HG03159 (cell line): ENCODE measurements around the gene MYO1E.
"Not testable (repeated sequence)": the region's sequence is repeated elsewhere in the genome, so short reads cannot be mapped to it uniquely, and the experiment has no call there.

Experiments
- ATAC-seq: cut with Tn5 transposase; IDR thresholded peaks from one replicate; pipeline ENCODE4 v1.9.1; 2021; ENCODE audit warnings: mild to moderate bottlenecking, moderate library complexity; ENCODE audit not compliant: unreplicated experiment

Gene MYO1E

DNA sequence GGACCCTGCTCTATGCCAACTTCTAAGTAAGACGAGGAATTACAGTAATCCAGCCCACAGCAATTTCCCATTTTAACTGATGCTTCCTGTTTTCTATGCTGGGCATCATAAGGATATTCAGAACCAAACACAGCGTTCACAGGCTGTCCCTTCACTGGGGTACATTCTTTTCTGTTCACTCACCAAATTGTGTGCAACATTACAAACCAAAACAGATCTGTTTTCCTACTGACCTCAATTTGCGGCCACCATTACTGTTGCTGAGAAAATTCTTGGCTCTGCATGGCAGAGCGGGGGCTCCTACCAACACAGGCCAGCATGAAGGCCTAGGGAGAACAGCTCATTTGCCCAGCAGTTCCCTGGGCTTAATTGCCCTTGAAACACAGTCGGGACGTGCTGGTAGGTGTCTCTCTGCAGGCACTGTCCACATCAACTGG is 76.5 kb downstream of the MYO1E start:
- no peak for ATAC-seq

GRCh38 chr15:59295261-59296001 is 77.2 kb downstream of the MYO1E start:
- no peak for ATAC-seq

DNA sequence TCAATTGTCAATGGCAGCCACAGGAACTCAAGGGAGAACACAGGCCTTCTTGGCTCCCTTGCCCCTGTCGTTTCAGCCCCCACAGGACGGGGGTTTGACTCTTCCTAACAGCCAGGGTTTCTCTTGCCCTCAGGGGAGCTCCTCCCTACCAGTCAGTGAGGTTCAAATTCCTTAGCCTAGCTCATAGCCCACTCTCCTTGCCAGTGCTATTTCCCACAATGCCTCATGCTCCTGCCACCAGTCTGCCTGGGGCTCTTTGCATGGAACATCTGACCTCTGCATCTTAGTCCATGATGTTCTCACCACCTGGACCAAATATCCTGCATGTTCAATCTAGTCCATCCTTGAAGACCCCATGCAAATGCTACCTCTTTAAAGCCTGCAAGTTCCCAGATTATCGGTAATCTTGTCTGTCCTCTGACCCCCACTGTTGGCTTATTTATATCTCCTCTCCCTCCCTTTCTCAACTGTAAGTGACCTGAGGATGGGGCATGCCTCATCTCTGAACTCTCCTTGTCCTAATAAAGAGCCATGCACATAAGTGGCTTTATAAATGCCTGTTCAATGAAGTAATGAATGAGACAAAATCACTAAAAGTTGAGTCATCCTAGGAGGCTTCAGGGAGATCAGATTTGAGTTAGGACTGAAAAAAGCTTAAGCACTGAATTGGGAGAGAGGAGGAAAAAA is 78.0 kb downstream of the MYO1E start:
- no peak for ATAC-seq

GRCh38 chr15:59292442-59293151 is 80.1 kb downstream of the MYO1E start:
- ATAC-seq, result no peak

GRCh38 chr15:59291213-59291549 is 81.5 kb downstream of the MYO1E start:
- no peak for ATAC-seq

- ATAC-seq, result peak; percentile 60
Observed at GRCh38 chr15:59290295-59291212, 82.1 kb downstream of the MYO1E start.

DNA sequence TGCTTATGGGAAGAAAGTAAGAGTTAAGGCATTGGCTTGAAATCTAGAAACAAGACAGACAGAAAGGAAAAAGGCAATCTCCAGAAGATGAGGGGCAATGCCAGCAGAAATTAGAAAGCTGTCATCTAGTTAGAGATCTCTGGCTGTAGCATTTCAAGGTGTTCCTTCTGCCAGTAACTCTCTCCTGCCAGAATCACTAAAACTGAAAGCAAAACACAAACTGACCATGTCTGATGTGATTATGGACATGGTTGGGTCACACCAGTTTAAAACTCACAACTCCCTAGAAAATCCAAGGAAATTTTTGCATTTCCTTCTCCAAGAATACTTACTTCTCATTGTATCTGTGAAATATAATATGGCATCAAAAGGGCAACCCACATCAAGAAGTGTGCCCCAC is 83.1 kb downstream of the MYO1E start:
- ATAC-seq, result no peak

DNA sequence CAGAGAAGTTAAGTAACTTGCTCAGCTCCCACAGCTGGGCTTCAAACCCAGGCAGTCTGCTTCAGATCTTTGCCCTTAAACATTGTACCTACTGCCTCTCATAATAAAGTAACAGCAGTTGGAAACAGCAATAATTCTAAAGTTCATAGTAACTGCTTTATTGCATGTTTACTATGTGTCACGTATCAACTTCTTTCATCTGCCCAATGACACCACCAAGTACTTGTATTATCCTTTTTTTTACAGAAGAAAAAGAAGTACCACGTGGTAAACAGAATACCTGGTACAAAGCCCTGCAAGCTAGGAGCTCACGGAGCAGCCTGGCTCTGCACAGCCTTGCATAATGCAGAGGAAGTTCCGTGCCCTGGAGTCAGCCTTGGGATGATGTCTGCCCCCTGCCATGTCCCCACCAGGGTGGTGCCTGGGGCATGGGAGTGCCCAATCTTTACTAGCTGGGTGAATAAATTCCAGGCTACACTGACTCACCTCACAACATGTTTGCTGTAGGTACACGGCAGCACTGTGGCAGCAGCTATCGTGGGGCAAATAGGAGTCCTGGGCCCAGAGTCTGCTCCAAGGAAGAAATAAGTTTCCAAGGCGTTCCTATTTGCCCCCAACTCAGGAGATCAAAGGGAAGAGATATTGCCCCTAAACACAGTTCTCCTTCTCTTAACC is 88.8 kb downstream of the MYO1E start:
- no peak for ATAC-seq

DNA sequence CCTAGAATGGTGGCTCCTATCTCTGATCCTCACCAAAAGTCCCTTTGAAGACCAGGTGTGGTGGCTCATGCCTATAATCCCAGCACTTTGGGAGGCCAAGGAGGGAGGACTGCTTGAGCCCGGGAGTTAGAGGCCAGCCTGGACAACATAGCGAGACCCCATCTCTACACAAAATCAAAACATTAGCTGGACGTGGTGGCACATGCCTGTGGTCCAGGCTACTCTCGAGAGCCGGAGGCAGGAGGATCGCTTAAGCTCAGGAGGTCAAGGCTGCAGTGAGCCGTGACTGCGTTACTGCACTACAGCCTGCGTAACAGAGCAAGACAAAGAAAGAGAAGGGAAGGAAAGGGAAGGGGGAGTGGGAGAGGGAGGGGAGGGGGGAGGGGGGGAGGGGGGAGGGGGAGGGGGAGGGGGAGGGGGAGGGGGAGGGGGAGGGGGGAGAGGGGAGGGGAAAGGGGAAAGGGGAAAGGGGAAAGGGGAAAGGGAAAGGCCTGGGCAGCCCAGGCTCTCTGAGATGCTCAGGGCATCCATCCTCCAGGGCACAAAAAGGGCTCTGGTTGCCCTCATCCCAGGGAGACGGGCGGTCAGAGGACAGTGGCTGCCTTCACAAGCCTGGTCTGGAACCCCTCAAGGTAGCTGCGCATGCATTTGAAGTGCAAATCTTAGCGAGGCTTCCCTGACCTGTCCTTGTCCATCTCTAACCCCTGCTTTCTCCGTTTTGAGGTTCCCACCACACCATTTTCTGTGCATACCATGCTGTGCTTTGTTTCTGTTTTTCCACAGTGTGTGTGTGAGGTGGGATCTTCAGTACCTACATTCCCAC is 89.9 kb downstream of the MYO1E start:
- no peak for ATAC-seq

DNA sequence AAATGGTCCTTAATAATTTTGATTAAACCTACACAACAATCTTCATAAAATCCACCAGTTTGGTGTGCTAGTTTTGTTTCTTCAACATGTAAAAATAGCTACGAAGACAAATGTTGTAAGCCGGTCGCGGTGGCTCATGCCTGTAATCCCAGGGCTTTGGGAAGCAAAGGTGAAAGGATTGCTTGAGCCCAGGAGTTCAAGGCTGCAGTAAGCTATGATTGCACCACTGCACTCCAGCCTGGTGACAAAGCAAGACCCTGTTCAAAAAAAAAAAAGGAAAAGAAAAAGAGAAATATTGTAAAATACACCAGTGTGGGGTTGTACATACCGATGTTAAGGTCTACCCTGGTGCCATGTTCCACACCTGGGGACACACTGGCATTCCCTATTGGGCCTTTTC is 91.0 kb downstream of the MYO1E start:
- no peak for ATAC-seq

- no peak for ATAC-seq
Observed at GRCh38 chr15:59280855-59281254, 91.8 kb downstream of the MYO1E start.

GRCh38 chr15:59280292-59280691 is 92.4 kb downstream of the MYO1E start:
- not testable (repeated sequence) for ATAC-seq

DNA sequence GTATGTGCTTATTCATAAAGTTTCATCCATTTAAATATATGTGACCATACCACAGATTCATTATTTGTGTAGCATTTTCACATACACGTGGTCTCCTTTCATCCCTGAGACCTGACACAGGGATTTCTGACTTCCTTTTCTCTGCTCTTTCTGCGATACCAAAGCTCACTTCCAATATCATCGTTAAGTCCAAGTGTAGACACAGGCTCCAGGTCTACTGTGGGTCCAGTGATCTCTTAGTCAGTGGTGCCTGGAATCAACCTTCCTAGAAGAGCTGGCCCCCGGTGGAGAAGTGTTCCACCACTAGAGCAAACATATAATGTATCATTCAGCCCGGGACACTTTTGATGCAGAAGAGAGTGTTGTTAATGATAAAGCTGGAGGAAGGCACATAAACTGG is 93.6 kb downstream of the MYO1E start:
- ATAC-seq, result no peak

DNA sequence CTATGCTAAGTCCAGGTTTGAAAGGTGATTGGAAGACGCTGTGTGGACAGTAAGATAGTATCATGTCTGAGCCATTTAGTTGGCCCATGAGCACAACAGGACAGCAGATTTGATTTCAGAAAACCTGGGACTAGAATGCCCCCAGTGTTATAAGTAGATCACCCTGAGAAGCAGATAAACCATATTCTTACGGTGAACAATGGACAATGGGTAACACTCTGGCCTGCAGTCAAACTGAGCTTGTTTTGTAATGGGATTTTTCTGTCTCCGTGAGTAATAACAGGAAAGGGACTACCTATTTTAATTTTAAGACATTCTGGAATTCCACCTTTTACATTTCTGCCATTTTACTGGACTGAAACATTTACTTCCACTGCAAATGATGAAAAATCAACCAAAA is 94.6 kb downstream of the MYO1E start:
- no peak for ATAC-seq

DNA sequence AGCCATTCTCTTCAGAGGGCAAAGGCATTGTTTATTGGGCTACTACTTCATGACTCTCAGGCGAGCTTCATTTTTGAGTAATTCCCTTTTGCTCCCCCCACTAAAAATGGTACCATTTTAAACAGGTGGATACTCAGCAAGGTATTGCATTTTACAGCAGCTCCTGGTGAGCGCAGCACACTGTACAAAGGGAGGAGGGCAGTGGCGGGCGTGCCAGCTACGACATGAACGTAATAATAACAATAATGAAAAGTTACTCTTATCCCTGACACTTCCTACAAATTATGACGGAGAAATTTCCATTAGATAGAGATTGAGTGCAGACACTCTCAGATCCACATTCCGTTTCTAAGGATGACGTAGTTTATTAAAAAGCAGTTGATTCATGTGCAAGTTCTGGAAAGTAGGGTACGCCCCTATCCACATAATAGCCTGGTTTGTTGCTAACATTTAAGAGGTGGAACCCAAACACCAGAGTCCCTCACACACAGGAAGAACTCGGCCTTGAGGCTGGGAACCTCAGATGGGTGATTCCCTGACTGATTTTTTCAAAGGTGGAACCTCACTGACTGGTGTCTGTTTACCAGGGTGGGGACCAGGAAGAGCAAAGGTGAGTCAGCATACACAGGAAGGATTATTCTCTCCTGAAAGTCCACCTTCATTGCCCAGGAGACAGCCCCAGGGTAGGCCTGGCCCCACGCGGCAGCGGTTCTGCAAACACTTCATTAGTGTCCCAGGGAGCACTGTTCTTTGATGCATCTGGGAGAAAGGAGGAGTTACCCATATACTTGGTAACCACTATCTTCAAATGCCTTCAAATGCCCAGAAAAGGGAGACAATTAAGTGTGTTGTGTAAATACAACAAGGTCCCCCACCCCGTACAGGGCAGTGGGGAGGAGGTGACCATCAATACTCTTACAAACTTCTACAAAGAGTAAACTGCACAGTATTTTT is 96.2 kb downstream of the MYO1E start:
- ATAC-seq, result no peak

GRCh38 chr15:59274126-59274970 is 98.3 kb downstream of the MYO1E start:
- no peak for ATAC-seq

- no peak for ATAC-seq
Observed at GRCh38 chr15:59273234-59273633, 99.4 kb downstream of the MYO1E start.
